HG02943 (cell line): ENCODE results near the gene CACNA1D.

Experiments
- ATAC-seq: cut with Tn5 transposase; IDR thresholded peaks from one replicate; pipeline ENCODE4 v1.9.1; 2021; ENCODE audit warnings: mild to moderate bottlenecking, low read depth, moderate library complexity; ENCODE audit not compliant: unreplicated experiment

Gene CACNA1D

GRCh38 chr3:53675942-53676341, 181.5 kb downstream of the CACNA1D start:
- ATAC-seq: no peak

DNA sequence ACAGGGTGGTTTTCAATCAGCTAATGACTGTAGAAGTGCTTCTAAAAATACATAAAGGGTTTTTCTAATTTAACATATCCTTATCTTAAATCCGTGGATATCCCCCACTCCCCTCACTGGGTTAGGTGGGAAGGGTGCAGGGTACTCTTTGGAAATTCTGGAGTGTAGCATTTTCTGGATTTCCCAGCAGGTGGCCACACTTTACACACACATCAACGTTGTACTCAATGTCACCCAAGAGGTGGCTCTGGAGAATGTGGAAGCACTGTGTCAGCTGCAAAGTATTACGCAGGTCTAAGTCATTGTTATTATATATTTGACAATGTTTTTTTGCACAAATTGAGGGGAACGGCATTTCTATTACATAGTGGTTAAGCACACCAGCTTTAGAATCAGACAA, 183.0 kb downstream of the CACNA1D start:
- no peak for ATAC-seq

- ATAC-seq: no peak
Observed at GRCh38 chr3:53680028-53680427, 185.6 kb downstream of the CACNA1D start.

DNA sequence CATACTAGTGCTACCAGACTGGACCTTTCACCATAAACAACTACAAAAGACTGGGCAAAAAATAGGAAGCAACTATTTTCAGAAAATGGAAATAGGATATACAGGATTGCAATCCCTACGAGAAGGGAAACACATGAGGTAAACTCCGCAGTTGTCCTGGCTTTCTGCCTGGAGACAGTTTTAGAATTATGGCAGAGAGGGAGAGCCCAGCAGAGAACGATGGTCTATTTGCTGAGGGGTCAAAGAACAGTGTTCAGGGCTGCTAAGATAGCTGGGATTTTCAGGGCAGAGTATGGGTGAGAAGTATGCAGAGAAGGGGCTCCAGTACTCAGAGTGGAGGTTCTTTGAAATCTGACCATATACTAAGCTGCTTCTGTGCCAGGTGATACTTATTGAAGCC, 188.4 kb downstream of the CACNA1D start:
- no peak for ATAC-seq

DNA sequence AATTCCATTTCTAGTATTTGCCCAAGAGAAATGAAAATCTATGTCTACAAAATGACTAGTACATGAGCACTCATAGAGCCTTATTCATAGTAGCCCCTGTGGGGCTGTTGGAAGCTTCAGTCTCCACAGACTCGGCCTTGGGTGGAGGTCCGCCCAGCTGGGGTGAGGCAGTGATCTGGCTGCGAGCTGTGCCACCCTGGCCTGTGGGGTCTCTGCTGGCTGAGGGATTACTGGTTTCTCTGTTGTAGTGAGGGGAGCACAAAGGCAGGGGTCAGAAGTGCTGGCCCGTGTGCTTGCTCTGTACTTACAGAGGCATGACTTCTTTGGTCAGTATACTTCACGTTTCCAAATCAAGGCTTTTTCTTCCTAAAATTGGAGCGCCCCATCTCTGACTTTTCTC, 193.7 kb downstream of the CACNA1D start:
- no peak for ATAC-seq

DNA sequence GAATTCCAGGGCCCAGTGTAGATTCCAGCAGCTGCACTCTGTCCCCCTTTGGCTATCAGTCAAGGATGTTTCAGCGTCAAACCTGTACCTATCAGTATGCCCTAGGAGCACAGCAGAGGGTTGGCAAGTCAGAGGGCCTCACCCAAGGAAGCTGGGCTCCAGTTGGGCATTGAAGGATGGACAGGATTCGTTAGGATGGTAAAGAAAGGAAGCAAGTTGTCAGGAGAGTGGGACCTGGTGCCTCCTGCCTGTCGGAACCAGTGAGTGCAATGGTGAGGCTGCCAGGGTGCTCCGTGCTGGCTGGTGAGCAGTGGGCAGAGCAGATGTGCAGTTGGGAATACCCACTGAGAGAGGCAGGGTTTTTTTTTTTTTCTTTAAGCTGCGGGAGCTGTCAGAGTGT, 194.6 kb downstream of the CACNA1D start:
- no peak for ATAC-seq

DNA sequence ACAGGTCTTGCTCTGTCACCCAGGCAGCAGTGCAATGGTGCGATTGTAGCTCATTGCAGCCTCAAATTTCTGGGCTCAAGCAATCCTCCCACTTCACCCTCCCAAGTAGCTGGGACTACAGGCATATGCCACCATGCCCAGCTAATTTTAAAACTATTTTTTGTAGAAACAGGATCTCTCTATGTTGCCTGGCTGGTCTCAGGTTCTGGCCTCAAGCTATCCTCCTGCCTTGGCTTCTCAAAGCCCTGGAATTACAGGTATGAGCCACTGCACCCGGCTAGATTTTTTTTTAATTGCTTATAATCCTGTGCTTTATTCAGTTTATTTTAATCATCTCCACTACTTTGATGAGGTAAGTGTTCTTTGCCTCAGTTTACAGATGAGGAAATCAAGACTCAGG, 195.3 kb downstream of the CACNA1D start:
- no peak for ATAC-seq

- no peak for ATAC-seq
Observed at GRCh38 chr3:53690521-53690920, 196.1 kb downstream of the CACNA1D start.

GRCh38 chr3:53691349-53691748, 196.9 kb downstream of the CACNA1D start:
- no peak for ATAC-seq

DNA sequence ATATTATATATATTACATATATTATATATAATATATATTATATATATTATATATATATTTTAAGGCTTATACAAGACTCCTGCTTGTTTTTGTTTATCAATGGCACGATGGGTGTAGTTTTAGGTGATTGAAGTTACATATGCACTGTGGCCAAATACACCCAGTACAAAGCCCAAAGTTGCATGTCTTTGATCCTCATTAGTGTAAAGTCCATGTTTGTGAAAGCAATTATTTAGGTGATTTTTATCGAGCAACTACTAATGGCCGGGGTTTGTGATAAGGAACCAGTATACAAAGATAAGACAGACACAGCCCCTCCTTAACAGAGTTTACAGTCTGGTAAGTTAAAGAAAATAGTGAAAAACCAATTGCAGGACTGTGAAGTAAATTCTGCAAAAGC, 197.5 kb downstream of the CACNA1D start:
- no peak for ATAC-seq

DNA sequence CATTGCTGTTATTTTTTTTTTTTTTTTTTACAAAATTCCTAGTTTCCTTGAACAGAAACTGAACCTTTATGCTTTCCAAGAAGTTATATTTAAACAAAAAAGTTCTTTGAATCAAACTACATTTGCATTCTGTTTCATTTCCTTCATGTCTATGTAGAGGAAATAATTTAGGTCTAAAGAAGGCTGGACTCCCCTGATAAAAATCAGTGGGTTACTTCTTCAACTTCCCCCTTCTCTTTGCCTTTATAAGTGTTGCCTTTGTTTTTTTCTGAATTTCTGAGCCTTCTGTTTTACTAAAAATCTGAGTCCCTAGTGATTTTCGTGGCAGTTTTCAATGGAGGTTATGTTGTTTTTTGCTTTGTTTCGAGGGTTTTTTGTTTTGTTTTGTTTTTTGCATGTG, 199.0 kb downstream of the CACNA1D start:
- no peak for ATAC-seq

GRCh38 chr3:53694046-53694445, 199.6 kb downstream of the CACNA1D start:
- no peak for ATAC-seq

GRCh38 chr3:53694666-53695323, 200.4 kb downstream of the CACNA1D start:
- ATAC-seq: no peak

- ATAC-seq: no peak
Observed at GRCh38 chr3:53695324-53695690, 200.9 kb downstream of the CACNA1D start.

DNA sequence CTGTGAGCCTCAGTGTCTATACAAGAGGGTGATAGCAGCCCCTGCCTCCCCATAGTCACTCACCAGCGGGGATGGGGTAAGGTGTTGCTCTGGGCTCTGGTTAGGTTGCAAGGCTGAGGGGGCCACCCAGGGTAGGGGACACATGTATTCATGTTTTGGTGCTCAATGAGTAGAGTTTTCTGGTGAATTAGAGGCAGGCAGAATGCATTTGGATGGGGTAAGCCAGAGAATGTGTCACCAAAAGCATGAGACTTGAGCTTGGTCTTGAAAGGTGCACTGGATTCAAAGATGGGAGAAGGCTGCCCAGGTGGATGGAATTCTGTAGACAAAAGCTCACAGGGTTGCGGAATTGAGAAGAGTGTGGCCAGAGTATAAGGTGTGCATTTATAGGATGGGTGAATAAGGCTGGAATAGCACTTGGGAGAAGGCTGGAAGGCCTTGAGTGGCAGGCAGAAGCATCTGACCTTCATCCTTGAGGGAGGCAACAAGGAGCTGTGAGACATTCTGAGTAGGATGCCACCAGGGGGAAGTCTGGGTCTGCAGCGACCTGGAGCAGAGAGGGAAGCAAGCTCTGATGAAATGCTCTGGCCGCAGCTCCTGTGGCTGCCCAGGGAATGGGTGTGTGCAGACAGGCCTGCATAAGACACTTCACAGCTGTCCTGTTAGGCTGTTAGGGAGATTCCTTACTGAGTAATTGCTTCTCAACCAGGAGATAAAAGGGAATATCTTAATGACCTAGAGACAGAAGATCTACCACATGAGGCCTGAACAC, 202.2 kb downstream of the CACNA1D start:
- ATAC-seq: no peak

- ATAC-seq: no peak
Observed at GRCh38 chr3:53700441-53700840, 206.0 kb downstream of the CACNA1D start.

DNA sequence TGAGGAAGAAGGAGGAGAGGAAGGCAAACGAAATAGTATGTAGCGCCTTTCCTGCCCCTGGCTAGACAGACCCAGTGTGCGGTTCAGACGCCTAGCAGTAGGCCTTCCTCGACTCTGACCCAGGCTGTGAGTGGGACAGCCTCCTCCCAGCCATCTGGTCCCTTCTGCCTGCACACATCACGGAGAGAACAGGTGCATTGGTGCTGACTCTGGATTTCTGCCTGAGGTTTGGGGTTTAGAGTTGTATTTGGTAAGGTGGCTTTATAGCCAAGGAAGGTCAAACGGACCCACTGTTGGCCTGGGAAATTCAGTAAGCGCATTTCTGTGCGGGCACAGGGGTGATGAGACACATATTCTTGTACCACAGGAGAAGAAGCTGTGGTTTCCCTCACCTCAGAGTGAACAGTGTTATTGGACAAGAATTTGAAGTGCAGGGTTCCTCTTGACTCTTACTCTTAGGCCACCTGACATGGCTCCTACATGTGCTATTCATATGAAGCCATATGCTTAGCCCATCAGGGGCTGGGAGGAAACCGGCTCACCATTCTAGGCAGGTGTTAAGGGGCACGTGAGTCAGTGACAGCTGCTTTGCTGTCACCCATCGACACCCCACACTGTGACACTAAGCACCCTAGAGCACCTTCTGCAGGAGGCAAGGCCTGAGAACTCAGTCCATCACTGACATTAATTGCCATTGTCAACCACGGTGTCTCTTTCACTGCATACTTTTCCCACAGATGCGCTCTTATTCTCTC, 208.5 kb downstream of the CACNA1D start:
- ATAC-seq: no peak

DNA sequence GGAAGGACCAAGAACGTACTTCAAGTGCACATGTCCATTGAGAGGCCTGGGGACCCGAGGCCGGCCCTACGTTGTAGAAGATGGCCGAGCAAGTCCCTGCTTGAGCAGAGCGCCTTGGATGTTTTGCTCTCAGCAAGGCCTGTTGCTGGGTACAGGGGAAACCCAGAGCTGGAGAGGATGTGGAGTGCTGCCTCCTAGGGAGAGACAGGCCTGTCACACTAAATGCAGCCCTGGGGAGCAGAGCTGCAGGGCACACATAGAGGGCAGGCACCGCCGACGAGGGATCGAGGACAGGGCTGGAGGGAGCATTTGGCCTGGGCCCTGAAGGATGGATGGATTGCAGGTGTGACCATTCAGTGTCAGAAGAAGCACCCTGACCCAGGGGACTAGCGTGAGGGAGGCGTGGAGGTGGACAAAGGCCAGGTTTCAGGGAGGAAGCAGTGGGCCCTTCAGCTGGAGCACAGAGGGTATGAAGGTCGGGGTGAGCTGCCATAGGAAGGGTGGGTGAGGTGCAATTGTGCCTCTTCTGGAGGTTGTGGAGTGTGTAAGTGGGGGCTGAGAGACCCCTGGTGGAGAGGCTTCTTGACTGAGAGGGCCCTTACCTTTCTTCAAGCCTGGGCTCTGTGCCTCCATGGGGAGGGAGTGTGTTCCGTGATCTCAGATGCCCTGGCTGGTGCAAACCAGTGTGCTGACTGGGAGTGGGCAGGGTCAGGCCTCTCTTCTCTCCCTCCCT, 209.4 kb downstream of the CACNA1D start:
- ATAC-seq: no peak

GRCh38 chr3:53704363-53704725, 209.9 kb downstream of the CACNA1D start:
- no peak for ATAC-seq

DNA sequence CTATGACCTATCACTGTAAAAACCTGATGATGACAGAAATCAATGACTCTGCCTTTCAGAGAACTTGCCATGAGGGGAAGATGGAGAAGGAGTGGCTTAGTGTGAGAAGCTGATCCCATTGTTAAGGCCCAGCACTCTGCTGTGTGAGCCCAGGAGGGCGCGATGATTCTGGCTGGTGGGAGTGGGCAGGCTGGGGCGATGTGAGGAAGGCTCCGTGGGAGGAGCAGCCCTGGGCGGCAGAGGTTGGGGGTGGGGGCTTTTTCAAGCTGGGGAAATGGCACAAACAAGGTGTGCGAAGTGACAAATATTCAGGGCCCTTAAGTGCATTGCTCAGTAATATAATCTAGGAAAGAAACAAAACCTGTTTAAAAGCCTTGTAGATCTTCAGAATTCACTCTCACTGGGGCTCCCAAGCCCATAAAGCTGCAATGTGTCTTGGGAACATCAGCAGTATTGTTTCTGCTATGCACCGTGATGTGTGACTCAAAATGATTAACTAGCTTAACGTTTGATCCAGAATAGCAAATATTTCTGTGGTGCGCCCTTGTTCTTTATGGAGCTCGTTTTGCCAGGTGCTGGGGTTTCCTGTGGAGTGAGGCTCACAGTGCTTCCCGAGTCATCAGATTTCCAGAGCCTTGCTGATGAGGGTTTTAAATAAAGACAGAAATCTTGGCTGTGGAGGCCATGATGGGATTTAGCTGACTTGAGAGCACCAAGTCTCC, 210.8 kb downstream of the CACNA1D start:
- no peak for ATAC-seq
